GM11168 (cell line): ENCODE measurements around the gene ADAM8.

Experiments used
- in situ Hi-C: fragments of 300-500 bp; cut with MboI; formaldehyde crosslinking; loops from one replicate; pipeline ENCODE4 v1.12.0; 2022; ENCODE audit warnings: low sequenced_read_pairs; ENCODE audit not compliant: unreplicated experiment

ADAM8 gene

DNA sequence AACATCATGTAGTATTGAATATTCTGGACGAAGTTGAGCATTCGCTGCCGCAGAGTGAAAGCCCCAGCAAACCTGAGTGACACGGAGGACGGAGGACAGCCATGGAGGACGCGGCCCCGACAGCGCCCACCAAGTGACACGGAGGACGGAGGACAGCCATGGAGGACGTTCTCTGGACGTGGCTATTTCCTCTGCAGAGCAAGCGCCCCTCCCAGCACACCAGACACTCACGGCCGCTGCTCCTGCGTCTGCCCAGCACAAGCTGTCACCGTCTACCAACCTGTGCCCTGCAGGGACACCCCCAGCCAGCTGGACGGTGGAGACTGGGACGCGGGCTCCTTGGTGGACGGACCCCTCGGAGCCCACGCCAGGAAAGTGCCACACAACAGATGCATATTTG lies 7.3 kb upstream of the ADAM8 start:
- in situ Hi-C loops, result no loop called here

DNA sequence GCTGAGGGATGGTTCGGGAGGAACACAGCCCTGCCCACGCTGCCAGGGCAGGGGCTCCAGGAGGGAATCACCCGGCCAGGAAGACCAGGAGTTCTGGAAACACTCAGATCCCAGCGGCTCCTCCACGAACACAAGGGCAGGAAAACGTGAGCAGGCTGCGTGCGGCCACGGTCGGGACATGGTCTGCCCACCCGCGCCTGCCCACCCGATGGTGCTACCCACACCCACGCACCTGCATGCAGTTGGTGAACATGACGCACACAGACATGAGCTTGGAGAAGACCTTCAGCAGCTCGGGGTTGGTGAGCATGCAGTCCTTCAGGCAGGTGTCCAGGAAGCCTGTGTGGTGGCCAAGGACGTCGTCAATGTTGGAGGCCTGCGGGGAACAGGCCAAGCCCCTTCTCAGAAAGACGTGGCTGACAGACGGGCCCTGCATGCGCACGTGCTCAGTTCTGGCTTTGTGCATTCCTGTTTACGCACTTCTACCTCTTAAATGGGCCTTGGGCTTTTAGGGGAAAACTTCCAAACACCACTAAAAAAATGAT lies 6.2 kb upstream of the ADAM8 start:
- in situ Hi-C loops, result no loop called here

DNA sequence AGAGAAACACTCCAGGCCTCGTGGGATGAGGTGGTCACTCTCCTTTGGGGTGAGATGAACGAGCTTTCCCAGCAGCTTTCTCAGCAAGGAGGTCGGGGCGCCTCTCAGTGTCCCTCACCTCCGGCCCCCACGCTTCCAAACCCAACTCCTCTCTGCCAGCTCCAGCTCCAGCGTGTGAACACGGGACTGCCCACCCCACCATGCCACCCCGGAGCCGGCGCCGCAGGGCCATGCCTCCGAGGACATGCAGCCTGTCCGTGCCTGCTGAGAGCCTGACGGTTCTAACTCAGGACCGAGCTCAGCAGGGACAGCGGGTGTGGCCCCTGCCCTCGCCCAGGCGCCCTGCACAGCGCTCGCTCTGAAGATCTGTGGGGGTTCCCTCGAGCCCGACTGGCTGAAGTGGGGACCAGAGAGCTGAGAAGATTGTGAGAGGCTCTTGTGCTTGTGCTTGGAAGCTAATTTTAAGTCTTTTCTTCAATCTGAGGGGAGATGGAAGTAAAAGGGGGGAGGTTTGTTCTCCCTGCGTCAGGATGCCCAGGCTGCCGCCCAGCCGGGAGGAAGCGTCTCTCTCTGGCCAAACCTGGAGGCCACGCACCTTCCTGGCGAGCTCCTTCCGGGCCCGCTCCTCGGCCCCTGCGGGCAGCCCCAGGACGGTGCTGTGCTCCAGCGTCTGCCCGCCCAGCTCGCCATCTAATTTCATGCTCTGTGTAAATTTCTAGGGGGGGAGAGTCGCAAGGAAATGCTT lies 5.1 kb upstream of the ADAM8 start:
- in situ Hi-C loops, result no loop called here

DNA sequence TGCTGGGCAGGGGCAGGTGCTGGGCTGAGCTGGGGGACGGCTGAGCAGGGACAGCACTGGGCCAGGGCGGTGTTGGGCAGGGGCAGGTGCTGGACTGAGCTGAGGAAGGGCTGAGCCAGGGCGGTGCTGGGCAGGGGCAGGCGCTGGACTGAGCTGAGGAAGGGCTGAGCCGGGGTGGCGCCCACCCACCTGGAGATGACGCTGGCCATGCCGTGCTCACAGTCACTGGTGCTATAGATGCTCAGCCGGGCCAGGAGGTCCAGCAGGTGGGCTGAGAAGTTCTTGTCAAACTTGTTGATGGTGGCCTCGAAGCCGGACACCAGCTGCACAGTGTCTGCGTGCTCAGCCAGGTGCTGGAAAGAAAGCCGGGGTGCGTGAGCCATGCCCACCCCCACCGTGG lies 4.4 kb upstream of the ADAM8 start:
- in situ Hi-C loops, result no loop called here

DNA sequence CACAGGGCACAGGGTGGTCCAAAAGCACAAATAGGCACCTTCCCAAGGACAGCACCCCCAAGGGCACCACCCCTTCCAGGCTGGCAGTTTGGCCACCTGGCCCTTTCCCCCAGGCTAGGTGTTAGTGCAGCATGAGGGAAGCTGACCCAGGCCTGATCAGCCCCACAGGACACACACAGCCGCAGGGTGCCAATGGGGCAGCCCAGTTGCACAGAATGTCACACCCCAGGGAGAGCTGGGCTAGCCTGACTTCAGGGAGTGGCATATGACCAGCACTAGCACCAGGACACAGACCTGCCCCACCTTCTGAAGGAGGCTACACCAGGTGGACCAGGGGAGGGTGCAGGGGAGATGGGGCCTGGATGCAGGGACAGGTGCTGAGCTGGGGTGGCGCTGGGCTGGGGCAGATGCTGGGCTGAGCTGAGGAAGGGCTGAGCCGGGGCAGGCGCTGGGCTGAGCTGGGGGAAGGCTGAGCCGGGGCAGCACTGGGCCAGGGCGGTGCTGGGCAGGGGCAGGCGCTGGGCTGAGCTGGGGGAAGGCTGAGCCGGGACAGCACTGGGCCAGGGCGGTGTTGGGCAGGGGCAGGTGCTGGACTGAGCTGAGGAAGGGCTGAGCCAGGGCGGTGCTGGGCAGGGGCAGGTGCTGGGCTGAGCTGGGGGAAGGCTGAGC lies 3.9 kb upstream of the ADAM8 start:
- in situ Hi-C loops, result no loop called here

DNA sequence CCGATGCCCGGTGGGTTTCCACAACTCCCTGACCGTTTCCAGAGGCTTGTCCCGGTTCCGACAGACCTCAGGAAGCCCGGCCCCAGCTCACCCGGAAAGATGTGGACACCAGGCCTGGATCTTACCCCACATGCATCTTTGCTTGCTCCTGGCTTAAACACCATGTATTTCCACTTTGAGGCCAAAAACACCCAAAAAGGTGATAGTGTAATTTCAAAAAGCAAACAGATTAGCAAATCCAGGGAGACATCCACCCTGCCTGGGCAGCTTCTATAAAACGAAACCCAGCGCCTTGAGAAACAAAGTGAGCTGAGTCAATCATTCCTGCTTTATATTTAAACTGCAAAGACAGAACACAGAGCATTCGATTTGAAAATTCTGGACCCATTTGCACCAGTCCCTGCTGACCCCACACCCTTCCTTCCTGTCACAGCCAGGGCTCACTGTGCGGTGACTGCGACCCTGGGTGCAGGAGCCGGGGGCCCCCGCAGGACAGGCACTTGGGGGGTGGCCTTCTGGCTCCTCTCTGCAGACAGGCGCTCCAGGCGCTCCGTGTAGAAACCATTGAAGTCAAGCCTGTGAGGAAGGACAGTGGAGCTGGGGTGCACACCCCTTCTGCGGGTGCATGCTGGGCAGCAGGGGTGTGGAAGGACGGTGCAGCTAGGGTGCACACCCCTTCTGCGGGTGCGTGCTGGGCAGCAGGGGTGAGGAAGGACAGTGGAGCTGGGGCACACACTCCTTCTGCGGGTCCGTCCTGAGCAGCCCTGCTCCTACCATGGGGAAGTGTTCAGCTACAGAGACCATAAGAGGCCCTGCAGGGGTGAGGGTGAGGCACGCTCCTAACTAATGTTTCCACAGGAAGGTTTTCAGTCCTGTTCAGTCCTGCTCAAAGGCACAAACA lies 2.9 kb upstream of the ADAM8 start:
- in situ Hi-C loops, result no loop called here

DNA sequence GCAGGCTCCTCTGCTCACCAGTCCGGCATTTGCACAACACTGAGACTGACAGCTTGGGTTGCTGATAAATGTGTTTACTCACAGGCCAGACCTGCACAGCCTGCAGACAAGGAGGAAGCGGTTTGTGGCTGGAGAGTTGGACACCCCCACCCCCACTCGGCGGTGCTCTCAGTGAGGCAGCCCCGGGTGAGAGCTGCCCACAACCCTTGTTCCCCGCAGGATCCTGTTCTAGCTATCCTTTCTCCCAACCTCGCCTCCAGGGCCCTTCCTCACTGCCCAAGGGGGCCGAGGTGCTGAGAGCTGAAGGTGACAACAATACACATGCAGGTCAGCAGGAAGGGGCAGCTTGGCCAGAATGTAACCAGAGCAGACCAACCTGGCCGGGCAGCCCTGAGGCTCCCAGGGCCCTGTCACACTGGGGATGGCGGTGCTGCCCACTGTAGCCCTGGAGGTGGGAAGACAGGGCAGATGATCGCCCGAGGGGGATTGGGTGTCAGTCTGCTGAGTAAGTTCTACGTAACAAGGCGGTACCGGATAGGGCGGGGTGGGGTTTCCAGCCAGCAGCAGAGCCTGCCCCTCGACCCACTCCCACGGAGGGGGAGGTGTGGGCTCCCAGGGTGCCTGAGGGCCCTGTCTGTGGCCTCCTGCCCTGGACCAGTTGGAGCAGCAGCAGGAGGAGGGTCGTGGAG lies 2.1 kb upstream of the ADAM8 start:
- in situ Hi-C loops, result no loop called here

DNA sequence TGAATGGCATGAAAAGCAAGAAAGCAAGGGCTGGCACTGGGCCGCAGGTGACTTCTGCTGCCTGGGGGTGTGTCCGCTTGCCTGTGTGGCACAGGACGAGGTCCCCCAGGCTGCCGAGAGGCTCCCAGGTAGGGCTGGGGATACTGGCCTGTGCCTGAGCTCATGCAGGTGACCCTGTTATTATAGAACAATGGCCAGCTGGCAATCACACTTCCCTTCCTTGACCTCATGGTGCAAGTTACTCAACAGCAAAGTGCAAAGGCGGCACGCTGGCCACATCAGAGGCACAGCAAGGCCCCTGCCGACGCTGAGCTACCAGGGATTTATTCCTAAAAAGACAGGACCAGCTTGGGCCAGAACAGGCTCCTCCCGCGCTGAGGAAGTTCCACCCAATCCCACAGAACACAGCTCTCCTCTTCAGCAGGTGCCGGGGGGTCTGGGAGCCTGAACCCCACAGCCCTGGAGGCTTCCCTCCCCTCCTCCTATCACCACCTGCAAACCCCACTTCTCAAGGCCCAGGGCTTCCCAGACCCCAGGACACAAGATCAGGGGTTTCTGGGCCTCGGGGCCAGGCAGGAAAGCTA lies 1.4 kb upstream of the ADAM8 start:
- in situ Hi-C loops, result no loop called here

DNA sequence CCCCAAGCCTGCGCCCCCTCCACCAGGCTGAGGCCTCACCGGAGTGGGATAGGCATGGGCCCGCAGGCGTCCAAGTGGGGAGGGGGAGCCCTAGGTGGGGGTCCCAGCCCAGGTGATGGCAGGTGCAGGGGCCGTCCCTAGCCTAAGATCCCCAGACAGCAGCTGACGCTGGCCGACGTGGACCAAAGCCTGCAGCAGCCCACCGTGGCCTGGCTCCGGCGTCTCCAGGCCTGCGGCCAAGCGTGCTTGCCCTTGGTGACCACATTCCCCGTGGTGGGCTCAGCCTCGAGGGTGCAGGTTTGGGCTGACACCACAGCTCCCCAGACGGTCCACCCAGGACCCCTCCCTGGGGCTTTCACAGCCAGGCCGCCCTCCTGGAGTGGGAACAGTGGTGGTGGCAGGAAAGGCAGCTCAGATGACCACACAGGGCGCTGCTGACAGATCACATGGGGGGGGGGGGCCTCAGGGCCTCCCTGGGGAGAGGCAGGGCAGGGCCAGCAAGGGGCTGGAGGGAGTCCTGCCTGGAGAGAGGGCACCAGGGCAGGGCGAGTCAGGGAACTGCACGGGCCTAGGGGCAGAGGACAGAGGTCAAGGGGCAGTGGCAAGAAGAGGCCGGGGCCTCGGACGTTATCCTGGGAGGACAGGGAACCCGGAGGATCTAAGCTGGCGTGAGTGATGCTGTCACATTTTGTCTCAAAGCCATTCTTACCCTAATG lies 767 bp upstream of the ADAM8 start:
- in situ Hi-C loops, result no loop called here

DNA sequence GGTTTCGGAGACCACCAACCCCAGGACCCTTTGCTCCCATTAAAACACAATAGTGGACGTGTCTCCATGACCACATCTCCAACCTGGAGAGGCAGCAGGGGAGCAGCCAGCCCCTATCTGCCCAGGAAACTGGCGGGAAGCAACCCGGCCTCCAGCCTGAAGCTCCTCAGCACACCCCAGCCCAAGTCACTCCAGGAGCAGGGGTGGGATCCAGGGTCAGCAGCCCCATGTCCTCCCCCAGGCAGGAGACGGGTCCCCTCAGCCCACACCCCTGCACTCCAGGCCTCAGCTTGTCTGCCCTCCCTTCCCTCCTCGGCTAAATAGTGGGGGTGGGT lies 601 bp downstream of the ADAM8 start:
- in situ Hi-C loops, result no loop called here

DNA sequence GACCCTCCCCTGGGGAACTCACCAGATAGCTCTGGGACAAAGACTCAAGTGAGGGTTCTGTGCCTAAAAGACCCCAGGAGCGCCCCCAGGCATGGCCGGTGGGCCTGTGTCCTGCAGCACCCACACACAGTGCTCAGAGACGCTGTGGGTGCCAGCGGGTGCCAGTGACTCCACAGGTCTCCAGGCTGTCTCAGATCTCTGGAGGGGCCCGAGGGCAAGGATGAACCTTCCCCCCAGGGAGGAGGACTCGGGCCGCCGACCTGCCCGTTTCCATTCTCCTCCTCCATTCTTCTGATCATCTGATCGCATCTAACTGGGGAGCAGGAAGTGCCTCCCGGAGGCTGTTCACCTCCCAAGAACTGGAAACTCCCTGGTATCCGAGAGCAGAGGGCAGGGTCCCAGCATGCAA lies 980 bp downstream of the ADAM8 start:
- in situ Hi-C loops, result no loop called here

DNA sequence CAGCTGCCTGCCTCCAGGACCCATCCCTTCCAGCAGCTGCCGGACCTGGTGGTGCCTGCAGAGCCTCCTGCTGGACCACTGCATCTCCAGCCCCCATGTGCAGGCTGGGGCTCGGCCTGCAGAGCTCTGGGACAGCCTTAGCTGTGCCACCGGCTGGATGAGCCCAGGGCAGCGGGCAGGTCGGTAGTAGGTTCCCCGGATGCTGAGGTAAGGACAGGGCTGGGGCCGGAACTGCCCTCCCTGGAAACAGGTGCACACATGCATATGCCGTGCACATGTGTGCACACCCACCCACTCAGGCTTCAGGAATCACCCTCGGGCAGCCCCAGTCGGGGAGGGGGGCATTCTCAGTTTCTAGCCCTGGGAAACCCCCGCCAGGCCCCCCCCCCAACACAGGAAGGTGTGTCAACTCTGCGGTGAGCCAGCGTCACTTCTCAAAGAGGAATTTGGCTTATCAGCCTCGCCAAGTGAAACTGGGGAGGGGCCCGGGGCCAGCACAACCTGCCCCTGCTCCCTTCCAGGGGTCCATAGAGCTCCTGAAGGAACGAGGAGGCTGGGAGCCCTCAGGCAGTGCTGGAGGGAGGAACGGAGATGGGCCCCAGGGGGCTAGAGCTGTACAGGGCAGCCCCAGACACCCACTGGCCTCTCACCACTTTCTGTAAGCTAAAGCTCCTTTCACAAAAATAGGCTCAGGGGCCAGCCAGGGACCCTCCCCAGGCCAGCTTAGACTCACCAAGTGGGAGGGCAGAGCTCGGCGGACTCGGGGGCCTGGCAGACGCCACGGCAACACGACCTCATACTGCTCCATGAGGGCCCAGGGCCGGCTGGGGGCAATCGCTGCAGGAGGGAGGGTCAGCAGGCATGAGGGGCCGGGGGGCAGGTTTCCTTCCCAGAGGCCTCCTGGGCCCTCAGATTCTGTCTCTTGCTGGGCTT lies 1.7 kb downstream of the ADAM8 start:
- in situ Hi-C loops, result no loop called here

DNA sequence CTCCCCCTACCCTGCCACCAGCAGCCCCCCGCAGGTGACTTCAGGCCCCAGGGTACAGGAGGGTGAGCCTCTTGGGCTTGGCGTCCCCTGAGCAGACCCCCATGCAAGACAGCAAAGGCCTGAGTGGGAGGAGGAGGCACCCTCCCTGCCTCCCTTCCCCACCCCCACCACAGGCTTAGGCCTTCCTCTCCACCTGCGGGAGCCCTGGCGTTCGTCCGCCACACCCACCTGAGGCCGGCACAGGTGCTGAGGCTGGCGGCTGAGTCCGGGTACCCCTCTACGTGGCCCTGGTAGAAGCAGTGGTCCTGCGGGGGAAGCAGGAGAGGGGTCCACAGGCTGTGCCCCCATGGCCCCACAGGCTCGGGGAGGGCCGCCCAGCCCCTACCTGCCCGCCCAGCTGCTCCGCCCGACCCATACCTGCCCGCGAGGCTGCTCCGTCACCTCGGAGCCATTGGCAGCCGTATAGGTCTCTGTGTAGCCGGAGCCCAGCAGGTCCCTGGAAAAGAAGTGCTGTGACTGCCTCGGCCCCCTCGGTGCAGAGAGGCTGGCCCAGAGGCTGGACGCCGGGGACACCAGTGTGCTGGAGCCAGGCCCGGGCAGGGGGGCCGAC lies 3.0 kb downstream of the ADAM8 start:
- in situ Hi-C loops, result no loop called here

DNA sequence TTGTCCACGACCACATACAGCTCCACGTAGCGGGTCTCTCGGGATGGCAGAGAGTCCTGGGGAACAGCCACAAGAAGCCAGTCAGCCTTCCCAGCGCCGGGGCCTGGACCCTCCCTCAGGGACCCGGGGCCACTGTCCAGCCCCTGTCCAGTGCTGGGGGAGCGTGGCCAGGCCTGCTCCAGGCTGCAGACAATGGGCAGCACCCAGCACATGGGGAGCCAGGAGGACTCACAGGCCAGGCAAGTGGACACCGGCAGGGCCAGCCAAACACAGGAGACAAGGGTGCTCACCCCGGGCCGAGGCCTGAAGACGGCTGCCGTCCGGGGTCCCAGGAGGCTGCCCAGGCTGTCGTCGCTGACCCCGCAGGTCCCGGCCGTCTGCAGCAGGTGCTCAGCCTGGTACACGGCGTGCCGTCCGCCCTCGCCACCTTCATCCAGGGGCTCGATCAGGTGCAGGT lies 3.7 kb downstream of the ADAM8 start:
- in situ Hi-C loops, result no loop called here

DNA sequence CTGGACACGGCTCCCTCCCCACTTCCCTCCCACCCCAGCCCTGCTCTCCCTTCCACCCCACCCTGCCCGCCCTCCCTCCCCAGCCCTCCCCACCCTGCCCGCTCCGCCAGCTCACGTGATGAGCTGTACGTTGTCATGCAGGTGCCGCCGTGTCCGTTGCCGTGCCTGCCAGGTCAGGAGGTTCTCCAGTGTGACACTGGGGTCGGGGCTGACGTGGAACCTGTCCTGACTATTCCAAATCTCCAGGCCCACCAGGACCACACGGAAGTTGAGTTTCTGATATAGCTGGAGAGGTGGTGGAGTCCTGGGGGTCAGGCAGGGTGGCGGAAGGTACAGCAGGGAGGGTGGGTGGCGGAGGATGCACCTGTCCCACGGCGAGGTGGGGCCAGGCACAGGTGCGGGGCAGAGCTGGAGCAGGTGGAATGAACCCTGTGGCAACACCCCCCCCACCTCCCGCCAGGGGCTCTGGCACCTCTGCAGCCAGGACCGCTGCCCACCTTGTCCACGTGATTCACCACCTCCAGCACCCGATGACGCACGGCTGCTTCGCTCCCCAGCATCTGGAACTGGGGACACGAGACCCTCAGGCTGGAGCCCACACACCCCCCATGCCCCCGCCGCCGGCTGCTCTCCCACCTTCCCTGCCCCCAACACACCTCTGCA lies 4.2 kb downstream of the ADAM8 start:
- in situ Hi-C loops, result no loop called here

DNA sequence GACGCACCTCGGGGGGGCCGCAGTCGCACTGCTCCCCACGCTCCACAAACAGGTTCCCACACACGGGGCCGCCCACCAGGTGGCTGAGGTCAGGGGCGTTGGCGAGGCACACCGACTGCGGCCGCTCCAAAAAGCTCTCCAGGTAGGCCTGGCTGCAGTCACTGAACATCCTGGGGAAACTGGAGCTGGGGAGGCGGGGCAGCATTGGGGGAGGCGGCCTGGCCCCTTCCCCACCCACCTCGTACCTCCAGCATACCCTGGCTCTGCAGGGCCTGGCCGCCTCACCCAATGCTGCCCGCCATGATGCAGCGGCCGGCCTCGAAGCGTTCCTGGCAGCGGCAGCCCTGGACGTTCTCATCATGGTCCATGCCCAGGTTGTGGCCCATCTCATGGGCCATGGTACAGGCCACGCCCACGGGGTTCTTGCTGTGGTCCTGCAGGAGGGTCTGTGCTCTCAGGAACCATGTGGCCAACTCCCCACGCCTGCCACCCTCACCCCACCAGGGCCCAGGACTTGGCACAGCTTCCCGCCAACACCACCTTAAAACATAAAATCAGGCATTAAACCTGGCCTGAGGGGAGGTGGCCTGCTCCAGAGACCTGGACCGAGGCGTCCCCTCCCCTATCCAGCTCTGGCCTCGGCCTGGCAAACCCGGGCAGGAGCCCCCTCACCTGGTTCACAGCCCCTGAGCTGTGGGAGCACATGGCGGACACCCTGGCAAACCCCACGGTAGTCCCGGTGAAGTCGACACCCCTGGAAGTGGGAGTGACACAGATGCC lies 5.0 kb downstream of the ADAM8 start:
- in situ Hi-C loops, result no loop called here
